Activated T-helper 1 cell treated with Interleukin-2 at 50 U/mL for 16 hours (primary cell): ENCODE data around the gene AKAP6.
"Not testable (repeated sequence)": the region's sequence is repeated elsewhere in the genome, so short reads cannot be mapped to it uniquely, and the experiment has no call there.

Experiments used
- DNase-seq: peaks from one replicate; pipeline ENCODE4 v3.0.0-alpha.2; 2020; ENCODE audit warnings: low read depth

Gene AKAP6

DNA sequence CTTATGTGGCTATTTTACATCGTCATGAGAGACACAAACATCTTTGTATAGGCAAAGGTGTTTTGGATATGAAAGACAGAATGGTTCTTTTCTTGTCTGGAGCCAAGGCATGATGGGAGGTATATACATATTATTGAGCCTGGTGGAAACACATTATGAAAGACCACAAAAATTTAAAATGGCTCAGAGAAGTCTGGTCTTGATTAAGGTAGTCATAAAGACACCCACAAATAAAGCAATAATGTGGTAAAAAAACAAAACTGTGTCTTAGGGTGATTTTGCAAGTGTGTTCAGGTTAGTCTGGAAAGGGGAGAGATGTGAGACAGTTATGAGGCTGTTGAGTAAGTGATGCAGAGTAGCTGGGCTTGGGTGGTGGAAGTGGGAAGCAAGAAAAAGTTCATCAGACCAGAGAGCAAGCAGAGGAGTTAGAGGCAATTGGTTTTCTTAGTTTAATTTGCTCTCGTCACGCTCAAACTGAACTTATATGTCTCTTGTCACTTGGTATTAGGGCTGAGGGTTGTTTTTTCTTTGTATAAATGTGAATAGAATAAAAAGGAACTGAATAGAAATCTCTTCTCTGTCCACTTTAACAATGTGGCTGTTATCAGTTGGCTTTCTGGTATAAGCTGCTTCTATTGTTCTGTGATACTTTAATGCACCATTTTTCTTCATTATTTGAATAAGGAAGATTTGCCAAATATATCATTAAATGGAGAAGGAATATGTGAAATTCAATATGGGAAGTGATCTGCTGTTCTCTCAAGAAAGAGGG lies 115.0 kb downstream of the AKAP6 start:
- DNase-seq, result no peak

DNA sequence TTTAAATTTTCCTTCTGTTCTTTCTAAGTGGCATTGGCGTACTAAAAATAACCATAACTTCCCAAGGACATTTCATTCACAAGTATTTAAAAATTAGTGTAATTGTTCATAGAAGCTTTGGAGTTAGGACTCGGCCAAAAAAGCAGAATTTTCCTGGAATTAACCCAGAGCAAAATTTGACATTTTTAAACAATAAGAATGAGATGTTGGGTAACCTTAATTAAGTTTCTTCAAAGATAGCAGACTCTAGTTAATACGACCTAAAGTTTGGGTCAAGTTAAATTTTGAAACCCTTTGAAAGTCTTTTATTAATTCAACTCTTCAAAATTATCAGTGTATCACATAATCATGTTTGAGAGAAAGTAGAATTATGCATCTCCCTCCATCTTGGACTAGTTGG lies 118.3 kb downstream of the AKAP6 start:
- no peak for DNase-seq

DNA sequence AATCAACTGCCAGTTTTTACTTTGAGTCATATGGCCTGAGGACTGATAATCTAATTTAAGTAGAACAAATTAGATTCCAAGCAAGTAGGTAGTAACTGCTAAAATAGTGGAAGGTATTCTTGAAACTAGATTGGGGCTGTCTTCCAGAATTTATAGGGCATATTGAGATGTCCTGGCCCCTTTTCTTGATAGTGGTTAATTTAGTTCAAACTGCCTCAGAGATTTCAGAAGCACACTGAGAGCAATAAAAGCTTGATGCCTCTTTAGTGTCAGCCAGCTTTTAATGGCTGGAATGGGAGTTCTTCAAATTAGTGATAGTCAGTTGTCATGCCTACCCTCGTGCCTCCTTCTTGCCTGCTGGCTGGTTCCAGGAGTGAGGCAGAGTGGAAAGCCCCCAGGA lies 120.5 kb downstream of the AKAP6 start:
- no peak for DNase-seq

DNA sequence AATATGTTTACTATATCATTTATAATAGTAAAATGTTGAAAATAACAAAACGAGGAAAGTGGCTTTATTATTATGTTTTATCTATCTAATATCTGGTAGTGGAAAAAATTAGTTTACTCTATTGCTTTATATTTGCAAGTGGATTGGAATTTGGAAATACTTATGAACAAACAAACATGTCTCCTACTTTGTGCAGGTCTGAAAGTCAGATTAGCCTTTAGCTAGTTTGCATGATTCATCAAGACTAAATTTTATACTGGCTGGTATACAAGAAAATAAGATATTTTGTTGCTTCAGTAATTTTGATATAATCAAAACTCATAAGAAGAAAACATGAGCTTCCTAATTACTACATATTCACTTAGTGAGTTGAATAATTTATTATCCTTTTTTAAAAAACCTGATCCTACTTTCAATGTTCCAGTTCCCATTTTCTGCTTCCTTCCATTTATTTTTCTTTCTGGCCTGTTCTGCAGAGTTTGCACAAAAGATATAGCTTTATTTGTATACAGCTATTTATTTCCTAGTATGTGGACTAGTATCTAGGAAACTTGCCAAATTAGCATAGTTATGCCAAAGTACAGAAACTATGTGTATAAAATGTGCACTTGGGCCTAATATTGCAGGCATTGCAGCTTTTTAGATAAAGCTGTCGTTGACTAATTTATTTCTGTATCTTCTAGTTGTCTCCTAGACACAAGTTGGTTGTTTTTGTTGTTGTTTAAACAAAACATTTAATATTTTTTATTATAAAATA lies 122.0 kb downstream of the AKAP6 start:
- DNase-seq, result no peak

DNA sequence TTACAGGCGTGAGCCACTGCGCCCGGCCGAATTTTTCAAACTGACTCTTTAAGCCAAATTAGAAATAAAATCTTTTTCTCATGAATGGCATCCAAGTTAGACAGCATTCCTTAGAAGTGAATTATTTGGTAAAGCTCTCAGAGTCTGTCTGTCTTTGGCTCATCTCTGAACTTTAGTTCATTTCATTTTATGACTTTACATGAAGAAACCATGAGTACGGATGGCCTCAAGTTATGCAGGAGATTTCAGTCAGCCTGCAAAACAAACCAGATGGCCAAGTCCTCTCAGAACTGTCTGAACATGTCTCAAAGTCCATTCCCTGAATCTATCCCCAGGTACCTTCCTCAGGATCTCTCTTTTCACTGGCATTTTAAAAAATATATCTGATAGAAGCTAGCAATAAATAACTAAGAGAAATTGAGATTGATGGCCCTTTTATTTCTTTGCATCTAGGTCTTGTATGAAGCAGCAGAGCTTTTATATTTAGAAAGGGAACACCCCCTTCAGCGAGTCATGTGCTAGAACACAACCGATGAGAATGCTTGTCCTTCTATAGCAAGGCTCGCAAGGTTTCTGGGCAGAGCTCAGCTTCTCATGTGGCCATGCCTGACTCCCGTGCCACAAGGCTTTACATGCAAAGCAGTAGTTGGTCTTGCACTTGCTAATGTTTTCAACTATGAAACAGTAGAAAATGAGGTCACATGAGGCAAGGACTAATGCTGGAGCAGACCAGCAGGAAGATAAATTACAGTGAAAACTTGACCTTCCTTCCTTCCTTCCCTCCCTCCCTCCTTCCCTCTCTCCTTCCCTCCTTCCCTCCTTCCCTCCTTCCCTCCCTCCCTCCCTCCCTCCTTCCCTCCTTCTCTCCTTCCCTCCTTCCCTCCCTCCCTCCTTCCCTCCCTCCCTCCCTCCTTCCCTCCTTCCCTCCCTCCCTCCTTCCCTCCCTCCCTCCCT lies 125.0 kb downstream of the AKAP6 start:
- DNase-seq, result no peak

DNA sequence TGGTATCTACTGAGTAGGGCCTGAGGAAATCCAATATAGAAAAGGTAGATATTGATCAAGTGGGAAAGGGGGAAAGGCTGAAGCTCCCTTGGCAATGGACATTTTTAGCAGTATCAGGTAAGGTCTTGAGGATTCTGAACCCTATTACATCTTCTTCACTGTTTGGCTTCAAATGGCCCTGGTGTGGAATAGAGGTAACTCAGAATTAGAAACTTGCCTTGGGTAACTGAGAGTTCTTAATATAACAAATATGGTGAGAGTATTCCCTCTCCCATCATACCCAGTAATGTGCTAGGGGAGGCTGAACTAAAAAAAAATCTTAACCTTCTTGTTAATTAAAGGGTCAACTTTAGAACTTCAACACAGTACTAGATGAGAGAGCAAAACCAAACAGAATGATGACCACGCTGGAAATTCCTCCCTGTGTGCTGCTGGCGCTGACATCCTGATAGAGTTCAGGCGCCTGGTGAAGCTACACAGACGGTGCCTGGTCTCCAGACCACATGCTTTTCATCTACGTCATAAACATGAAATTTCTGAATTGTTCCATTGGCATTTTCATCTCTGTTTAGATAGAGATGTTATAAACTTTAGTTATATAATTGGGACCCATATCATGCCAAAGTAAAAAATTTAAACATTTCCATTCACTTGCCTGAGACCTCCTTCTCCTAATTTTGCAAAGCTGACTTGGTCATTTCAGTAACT lies 128.3 kb downstream of the AKAP6 start:
- DNase-seq, result no peak

DNA sequence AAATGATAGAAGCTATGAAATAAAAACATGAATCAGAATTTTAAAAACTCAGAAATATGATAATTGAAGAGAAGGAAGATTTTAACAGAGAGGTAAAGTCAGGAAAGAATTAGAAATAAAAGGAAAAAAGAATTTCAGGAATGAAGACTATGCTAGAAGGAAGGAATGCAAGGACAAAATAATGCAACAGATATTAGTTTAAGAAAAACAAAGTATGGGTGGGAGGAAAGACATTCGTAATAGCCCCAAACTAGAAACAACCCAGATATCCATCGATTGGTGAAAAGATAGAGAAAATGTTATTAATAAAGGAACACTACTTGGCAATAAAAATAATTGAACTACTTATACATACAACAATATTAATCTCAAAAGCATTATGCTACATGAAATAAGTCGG lies 129.6 kb downstream of the AKAP6 start:
- DNase-seq, result no peak

DNA sequence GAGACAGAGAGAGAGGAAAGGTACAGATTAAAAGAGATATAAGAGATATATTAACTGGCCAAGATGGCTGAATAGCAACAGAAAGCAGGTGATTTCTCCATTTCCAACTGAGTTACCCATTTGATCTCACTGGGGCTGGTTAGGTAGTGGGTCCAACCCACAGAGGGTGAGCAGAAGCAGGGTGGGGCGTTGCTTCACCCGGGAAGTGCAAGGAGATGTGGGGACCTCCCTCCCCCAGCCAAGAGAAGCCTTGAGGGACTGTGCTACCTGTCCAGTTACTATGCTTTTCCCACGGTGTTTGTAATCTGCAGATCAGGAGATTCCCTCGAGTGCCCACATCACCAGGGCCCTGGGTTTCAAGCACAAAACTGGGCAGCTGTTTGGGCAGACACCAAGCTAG lies 131.2 kb downstream of the AKAP6 start:
- no peak for DNase-seq

DNA sequence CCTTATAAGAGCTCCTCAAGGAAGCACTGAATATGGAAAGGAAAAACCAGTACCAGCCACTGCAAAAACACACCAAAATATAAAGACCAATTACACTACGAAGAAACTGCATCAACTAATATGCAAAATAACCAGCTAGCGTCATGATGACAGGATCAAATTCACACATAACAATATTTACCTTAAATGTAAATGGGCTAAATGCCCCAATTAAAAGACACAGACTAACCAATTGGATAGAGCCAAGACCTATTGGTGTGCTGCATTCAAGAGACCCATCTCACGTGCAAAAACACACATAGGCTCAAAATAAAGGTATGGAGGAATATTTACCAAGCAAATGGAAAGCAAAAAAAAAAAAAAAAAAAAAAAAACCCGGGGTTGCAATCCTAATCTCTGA lies 133.5 kb downstream of the AKAP6 start:
- not testable (repeated sequence) for DNase-seq

DNA sequence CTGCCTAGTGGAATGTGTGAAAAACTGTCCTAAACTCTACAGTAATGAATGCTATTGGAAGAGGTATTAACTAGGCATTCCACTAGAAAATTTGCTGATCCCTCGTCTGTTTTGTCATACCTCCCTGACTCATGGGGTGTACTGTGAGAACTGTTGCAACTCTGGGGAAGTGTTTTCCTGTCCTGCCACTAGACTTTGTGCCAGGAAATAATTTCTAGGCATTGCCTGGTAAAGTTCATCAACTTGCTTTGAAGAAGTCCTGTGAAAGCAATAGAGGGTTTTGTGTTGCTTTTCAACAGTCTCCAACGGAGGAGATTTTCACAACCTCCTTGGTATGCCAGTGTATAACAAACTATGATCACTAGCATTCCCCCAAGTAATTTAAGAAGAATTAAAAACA lies 139.9 kb downstream of the AKAP6 start:
- DNase-seq, result no peak

DNA sequence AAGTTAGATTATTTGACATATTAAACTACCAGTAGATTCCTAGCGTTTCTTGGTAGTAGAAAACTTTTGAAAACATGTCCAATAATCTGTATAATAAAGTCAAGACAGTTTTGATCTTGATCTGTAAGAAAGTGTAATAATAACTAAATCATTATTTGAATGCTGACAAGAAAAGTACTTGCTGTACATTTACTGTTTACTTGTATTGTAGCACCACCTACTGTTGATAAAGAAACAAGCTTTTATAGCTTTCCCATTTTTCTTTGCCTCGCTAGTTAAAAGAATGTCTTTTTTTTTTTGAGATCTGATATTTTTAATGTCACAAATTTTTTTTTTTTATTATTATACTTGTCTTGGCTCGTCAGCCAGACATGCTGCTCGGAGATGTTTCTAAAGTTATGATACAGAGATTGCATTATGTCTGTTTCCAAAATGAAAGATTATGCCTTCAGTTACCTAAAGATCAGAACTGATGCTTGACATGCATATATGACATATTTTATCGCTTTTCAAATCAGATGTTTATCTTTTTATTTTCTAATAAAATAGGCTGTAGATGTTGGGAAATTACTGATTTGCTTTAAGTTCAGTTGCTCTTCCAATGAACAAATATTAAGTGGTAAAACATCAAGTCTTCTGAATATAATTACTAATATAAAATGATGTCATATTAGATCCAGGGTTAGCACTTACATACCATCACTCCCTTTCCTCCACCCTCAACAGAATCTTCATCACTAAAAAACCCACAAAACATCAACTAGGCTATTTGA lies 140.5 kb downstream of the AKAP6 start:
- no peak for DNase-seq

DNA sequence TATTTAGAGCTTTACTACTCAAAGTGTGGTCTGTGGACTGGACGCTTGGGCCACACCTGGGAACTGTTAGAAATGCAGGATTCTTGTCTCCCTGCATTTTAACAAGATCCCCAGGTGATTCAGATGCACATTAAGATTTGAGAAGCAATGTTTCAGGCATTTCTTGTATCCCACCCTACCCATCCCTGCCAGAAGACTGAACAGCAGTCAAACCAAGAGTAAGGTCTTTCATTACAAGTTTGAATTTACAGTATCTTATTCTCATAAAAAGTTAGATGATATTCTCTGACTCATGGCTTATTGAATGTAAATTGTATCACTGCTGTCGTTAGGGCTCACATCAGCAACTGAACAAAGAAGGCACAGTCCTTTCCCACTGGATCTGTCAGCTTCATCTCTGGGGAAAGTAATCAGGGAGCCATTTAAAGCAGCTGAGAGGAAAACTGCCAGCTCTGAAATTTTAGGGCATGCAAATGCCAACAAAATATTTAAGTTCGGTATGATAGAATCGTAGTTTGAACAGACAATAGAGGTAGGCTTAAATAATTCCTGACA lies 141.1 kb downstream of the AKAP6 start:
- no peak for DNase-seq

DNA sequence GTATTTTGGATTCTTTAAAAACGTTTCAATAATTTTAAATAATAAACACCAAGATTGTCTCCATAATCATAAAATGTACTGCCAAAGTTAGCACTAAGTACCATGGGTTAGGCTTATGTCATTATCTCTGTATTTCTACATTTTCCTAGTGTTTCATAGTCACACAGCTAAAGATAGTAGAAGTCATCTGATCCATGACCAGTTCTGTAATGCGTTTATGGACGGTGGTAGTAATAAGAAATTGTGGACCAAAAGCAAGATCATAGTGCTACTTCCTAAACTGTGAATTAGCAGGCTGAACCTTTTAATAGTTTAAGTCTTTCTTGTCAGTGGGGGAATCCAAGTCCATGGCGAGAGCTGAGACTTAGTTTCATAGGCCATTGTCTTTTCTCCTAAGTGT lies 142.1 kb downstream of the AKAP6 start:
- no peak for DNase-seq

DNA sequence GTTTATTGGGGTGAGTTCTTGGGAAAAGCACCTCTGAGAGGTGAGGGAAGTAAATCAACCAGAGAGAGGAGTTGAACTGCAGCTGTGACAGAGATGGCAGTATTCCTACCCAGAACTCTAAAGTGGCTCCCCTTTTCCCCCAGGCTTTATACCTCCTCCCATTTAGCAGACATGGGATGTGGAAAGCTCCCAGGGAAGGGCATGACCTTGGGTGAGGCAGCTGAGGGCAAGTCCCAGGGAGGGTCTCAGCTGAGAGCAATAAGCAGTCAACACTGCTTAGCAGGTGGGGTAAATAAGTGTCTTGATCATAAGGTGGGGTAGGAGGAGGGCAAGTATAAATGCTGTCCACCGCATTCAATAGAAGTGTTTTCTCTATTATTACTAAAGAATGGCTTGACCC lies 143.0 kb downstream of the AKAP6 start:
- DNase-seq, result no peak

DNA sequence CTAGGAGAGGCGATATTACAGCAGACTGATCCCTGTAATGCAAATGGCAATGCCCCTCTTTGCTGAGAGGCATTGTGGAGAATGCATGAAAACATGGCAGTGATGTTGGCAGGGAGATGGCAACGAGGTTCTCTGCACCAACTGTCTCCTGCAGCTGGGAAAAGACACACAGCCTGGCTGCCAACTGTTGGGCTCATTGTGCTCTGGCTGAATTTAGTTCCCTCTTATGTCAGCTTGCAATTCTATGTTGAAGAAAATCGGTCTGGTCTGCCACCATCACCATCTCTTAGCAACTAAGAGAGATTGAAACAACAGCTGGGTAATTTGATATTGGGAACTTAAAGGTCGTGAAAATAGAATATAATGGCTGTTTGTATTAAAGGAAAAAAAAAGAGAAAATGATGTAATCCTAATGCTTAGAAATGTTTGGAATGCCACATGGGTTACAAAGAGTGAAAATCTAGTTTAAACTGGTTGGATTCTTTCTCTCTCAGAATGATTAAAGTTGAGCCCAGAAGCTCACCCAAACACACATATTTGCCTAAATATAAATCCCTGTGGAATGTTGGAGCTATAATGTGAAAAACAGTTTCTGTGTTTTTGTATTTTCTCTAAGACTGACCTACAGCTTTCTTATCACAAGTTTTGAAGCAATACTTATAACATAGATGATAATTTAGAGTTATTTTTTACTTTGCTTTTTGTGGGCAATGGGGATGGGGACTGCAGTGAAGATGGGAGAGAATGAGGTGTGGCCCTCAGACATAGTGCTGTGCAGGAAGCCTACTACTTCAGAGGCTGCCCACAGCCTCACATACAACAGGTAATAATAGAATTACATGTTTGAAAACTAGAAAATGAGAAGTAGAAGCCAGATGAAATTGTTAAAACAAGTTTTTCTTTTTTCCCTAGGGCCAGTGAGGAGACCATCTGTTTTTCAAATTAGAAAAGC lies 143.7 kb downstream of the AKAP6 start:
- DNase-seq, result no peak

DNA sequence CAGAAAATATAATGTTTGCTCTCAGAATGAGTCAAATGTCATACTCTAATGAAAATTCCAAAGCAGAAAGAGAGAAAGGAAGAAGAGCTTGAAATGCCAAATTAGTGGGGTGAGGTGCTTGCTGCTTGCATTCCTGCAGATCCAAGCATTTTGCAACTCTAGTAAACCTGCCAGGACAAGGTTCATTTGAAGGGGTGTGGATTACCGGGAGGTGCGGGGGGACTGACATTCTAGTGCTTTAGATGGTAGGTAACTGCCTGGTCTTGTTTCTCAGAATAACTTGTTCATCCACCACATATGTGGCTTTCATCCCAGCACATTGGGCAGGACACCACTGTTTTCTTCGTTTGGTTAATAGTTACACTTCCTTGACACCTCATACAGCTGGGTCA lies 144.4 kb downstream of the AKAP6 start:
- no peak for DNase-seq

DNA sequence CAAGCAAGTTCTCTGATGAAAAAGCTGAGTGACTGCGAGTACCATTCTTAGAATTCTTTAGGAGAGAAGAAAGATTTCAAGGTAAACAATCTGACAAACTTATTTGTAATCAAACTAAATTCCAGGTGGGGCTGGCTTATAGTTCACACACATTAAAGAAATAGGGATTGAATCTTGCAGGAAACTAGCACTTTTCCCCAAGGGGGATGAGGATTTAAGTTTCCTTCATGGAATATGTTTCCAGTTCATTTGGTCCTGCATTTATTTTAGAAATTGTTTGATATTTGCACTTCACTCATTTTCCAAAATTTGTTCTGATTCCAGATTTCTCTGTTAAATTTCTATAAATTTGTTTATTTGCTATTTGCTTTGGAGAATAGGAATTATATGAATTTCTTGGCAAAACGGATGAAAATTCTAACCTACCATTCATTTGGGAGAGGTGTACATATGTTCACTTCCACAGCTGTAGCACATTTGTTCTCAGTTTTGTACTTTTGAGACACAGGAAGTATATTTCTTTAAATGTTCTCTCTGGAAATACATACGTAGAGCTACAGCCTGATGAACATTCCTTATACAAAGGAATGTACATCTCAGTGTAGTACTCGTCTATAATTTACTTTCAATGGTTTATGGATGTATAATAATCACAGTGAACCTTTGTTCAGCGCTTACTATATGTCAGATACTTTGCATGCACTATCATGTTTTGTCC lies 145.5 kb downstream of the AKAP6 start:
- no peak for DNase-seq

DNA sequence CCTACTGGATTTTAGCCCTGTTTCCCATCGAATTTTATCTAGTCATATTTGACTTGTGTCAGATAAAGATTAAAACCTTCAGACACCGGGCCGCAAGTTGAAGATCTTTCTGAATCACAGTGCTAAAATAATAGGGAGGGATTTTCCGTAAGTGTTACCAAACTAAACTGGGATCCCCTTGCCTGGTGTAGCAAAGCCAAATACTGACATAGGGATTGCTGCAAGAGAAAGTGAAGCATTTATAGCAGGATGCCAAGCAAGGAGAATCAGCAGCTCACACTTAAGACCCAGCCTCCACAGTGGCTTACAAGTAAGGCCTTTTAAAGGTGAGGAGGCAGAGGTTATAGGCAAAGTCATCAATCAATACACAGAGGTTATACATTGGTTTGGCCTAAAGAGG lies 147.4 kb downstream of the AKAP6 start:
- no peak for DNase-seq

DNA sequence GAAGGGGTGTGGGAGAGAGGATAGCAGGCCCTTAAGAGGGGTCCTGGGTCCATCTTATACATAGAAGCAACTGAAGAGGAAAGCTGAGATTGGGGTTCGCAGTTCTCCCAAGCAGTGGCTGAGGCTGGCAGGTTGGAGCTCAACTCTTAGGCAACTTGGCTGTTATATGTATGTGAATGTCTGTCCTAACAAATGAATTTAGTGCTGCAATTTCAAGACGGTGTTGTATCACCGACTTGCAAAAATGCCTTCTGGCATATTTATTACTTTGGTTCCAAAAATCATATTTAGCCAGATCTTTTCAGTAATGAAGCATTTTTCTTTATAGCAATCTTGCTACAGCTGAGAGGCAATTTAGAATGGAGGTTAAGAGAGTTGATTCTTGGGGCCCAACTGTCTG lies 148.3 kb downstream of the AKAP6 start:
- DNase-seq, result no peak
